DND-41 (cell line): ENCODE measurements around the gene PRKAR1B.

Source experiments
- ATAC-seq: fragments of 200-7000 bp; cut with Tn5 transposase; 3 replicates; pipeline ENCODE4 v1.9.1; 2021; ENCODE audit warnings: low read depth; ENCODE audit not compliant: insufficient read depth
- DNase-seq: peaks from one replicate; pipeline ENCODE4 v3.0.0-alpha.2; 2020
- H2AFZ ChIP-seq: 2 replicates; pipeline ENCODE4 v1.6.0; 2012; ENCODE audit warnings: low read depth, low read length
- H3K27ac ChIP-seq: 2 replicates; pipeline ENCODE4 v1.5.1; 2012; ENCODE audit warnings: low read length, inconsistent platforms
- H3K27me3 ChIP-seq: fragments of 200-600 bp; sonication (generic); 2 replicates; pipeline ENCODE4 v1.6.0; 2012; ENCODE audit warnings: low read length, mild to moderate bottlenecking, inconsistent platforms; ENCODE audit not compliant: insufficient read depth, poor library complexity
- H3K36me3 ChIP-seq: 2 replicates; pipeline ENCODE4 v1.5.1; 2012; ENCODE audit warnings: low read length, inconsistent platforms; ENCODE audit not compliant: insufficient read depth
- H3K4me1 ChIP-seq: 2 replicates; pipeline ENCODE4 v1.5.1; 2012; ENCODE audit warnings: mild to moderate bottlenecking, low read length; ENCODE audit not compliant: insufficient read depth
- H3K4me2 ChIP-seq: 2 replicates; pipeline ENCODE4 v1.6.0; 2012; ENCODE audit warnings: mild to moderate bottlenecking, moderate library complexity, low read length, inconsistent platforms; ENCODE audit not compliant: insufficient read depth
- H3K4me3 ChIP-seq, 2 experiments: fragments of 200-600 bp in 1 of 2; shearing (Covaris generic) in 1 of 2; 2 replicates each; pipeline ENCODE4 v1.5.1; 2012 to 2016; ENCODE audit warnings: inconsistent platforms in 2 of 2, low read length in 2 of 2, mild to moderate bottlenecking in 2 of 2, low read depth in 1 of 2, moderate library complexity in 1 of 2
- H3K79me2 ChIP-seq: 2 replicates; pipeline ENCODE4 v1.6.0; 2012; ENCODE audit warnings: low read length, inconsistent platforms; ENCODE audit not compliant: insufficient read depth
- H3K9ac ChIP-seq: 2 replicates; pipeline ENCODE4 v1.6.0; 2012; ENCODE audit warnings: low read depth, mild to moderate bottlenecking, inconsistent platforms, low read length, moderate library complexity
- H3K9me3 ChIP-seq: 2 replicates; pipeline ENCODE4 v1.5.1; 2012; ENCODE audit warnings: low read length, moderate library complexity, mild to moderate bottlenecking, inconsistent platforms; ENCODE audit not compliant: insufficient read depth, severe bottlenecking
- H4K20me1 ChIP-seq: 2 replicates; pipeline ENCODE4 v1.6.0; 2012; ENCODE audit warnings: low read length; ENCODE audit not compliant: insufficient read depth
- EZH2 ChIP-seq: IDR thresholded peaks from 3 replicates; pipeline ENCODE4 v1.6.1; 2012; ENCODE audit warnings: borderline replicate concordance, low read depth, mild to moderate bottlenecking, moderate library complexity, low read length, inconsistent platforms; ENCODE audit not compliant: severe bottlenecking
- TF ChIP-seq, protein P1 (sequence below): IDR thresholded peaks from 2 replicates; pipeline ENCODE4 v1.5.1; 2012; ENCODE audit warnings: borderline replicate concordance, low read length, moderate library complexity, mild to moderate bottlenecking; ENCODE audit not compliant: poor library complexity, severe bottlenecking; ENCODE audit errors: extremely low read depth

The PRKAR1B gene

DNA sequence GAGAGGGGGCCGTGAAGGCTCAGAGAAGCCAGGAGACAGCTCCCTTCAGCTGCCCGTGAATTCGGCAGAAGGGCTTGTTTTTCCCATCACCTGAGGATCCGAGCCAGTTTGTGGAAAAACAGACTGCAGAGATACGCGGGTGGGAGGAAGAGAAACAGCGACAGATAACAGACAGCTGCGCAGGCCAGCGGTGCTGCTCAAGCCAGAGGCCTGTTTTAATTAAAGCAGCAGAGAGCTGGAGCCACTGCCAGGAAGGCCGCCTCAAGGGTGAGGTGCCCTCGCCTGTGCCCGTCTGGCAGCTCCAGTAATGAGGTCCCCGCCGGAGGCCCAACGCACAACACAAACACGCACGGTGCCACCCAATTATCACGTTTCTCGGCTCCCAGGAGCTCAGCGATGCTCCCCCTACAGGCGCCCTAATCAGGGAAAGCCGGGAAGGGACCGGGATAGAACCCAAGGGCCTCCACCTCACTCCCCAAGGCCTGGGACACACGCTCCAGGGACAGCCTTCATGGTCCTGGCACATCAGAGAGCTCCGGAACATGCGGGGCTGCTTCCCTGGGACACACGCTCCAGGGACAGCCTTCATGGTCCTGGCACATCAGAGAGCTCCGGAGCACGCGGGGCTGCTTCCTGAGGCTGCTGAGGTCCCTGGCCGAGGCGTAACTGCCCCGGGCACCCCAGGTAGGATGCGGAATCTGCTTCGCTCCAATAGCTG is 61.2 kb downstream of the PRKAR1B start:
- no peak for DNase-seq
- TF ChIP-seq, protein P1, sequence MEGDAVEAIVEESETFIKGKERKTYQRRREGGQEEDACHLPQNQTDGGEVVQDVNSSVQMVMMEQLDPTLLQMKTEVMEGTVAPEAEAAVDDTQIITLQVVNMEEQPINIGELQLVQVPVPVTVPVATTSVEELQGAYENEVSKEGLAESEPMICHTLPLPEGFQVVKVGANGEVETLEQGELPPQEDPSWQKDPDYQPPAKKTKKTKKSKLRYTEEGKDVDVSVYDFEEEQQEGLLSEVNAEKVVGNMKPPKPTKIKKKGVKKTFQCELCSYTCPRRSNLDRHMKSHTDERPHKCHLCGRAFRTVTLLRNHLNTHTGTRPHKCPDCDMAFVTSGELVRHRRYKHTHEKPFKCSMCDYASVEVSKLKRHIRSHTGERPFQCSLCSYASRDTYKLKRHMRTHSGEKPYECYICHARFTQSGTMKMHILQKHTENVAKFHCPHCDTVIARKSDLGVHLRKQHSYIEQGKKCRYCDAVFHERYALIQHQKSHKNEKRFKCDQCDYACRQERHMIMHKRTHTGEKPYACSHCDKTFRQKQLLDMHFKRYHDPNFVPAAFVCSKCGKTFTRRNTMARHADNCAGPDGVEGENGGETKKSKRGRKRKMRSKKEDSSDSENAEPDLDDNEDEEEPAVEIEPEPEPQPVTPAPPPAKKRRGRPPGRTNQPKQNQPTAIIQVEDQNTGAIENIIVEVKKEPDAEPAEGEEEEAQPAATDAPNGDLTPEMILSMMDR = no peak
- no peak for TF ChIP-seq EZH2
- H3K79me2 ChIP-seq = no peaks in the 10 kb centered on the region

DNA sequence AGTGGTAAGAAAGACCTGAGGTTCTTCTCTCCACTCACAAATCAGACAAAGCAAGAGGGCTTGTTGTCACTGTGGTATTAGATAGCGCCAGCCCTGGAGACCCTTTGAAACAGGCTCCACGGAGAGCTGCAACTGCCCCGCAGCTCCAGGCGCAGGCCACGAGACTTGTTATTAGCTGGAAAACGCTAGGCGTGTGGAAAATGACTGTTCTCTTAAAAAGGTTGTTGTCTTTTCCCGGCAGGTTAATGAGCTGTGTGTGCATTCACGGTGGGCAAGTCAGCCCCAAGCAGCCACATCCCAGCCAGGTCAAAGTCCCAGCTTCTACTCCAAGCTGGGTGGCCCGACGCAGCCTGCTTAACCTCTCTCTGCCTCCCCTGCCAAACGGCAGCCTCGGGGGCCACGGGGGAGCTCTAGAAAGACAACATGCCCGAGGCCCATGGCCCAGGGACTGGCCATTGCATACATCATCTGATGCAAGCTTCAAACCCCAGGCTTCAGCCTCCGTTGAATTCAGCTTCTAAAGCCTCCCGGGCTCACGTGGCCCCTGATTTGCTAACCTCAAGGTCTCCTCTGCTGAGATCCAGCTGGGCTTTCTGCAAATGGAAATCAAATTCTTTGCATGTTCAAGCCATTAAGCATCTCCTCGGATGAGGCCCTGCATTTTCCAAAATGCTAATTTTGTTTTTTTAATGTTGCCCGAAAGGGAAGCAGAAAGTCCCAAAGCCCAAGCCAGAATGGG is 61.9 kb downstream of the PRKAR1B start:
- Histone ChIP-seq H3K9ac (no peak overlapping the region), H4K20me1 (no peaks in the 10 kb centered on the region), H3K4me1 (no peaks in the 10 kb centered on the region), H3K4me2 (no peak overlapping the region), H3K9me3 (no peaks in the 10 kb centered on the region), H3K36me3 (peaks cover 12% of the 10 kb centered on the region; the same call in 1 of the 2 replicates), H3K4me3 (no peak overlapping the region), H3K79me2 (no peaks in the 10 kb centered on the region), H3K27ac (no peak overlapping the region), H2AFZ (no peak overlapping the region), H3K27me3 (no peaks in the 10 kb centered on the region)
- TF ChIP-seq, protein P1 = no peak
- TF ChIP-seq EZH2 = no peak
- DNase-seq = no peak
- no peak for ATAC-seq

More for the DNA sequence above, 61.2 kb downstream of the PRKAR1B start:
- ATAC-seq = no peak
- Histone ChIP-seq H3K27me3 (no peaks in the 10 kb centered on the region), H2AFZ (no peak overlapping the region), H3K9ac (no peak overlapping the region), H3K4me2 (no peak overlapping the region), H3K9me3 (no peaks in the 10 kb centered on the region), H3K36me3 (peaks cover 12% of the 10 kb centered on the region; the same call in 1 of the 2 replicates), H3K27ac (no peak overlapping the region), H3K4me3 (no peak overlapping the region), H3K4me1 (no peaks in the 10 kb centered on the region), H4K20me1 (no peaks in the 10 kb centered on the region)

DNA sequence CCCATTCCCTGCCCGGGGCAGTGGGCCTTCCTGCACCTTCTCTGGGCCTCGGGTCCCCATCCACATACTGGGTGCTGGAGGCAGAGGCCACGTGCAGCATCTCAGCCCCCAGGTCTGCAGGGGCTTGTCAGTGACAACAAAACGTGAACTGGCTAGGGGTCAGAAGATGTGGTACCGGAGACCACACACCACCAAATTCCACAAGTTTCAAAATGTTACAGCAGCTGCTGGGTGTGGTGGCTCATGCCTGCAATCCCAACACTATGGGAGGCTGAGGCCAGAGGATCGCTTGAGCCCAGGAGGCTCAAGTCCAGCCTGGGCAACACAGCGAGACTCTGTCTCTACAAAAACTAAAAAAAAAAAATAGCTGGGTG is 62.7 kb downstream of the PRKAR1B start:
- ATAC-seq = no peak
- no peak overlapping the region for H3K4me3 ChIP-seq
- no peak overlapping the region for H3K4me2 ChIP-seq
- H4K20me1 ChIP-seq = no peaks in the 10 kb centered on the region
- no peak overlapping the region for H2AFZ ChIP-seq
- DNase-seq = no peak
- H3K9ac ChIP-seq = no peak overlapping the region
- no peaks in the 10 kb centered on the region for H3K9me3 ChIP-seq
- no peak overlapping the region for H3K27ac ChIP-seq
- no peaks in the 10 kb centered on the region for H3K4me1 ChIP-seq
- peaks cover 12% of the 10 kb centered on the region; the same call in 1 of the 2 replicates for H3K36me3 ChIP-seq
- H3K27me3 ChIP-seq = no peaks in the 10 kb centered on the region
- H3K79me2 ChIP-seq = no peaks in the 10 kb centered on the region
- TF ChIP-seq EZH2 = no peak
- TF ChIP-seq, protein P1 = no peak
